EH (cell line): ENCODE data around the gene ABCD3.
"Not testable (repeated sequence)": the region's sequence is repeated elsewhere in the genome, so short reads cannot be mapped to it uniquely, and the experiment has no call there.

ENCODE experiments used
- DNase-seq: peaks from one replicate; pipeline ENCODE4 v3.0.0-alpha.2; 2015; ENCODE audit warnings: low read depth

The ABCD3 gene

GRCh38 chr1:94417978-94418663 lies at the start of gene ABCD3:
ABCD3 (plus strand) TSS chr1:94418389; CDS start chr1:94418479, 90 bp downstream.
- peak; percentile 98 for DNase-seq

GRCh38 chr1:94372771-94373170 lies 45.4 kb upstream of the ABCD3 start:
- not testable (repeated sequence) for DNase-seq

- not testable (repeated sequence) for DNase-seq
Observed at GRCh38 chr1:94373311-94373710, 44.9 kb upstream of the ABCD3 start.

GRCh38 chr1:94375666-94376065 lies 42.5 kb upstream of the ABCD3 start:
- peak; percentile 46 for DNase-seq

GRCh38 chr1:94378493-94378892 lies 39.7 kb upstream of the ABCD3 start:
- DNase-seq: not testable (repeated sequence)

- no peak for DNase-seq
Observed at GRCh38 chr1:94379615-94380014, 38.6 kb upstream of the ABCD3 start.

- DNase-seq: no peak
Observed at GRCh38 chr1:94382201-94382600, 36.0 kb upstream of the ABCD3 start.

GRCh38 chr1:94383966-94384408 lies 34.2 kb upstream of the ABCD3 start:
- peak; percentile 48 for DNase-seq

- no peak for DNase-seq
Observed at GRCh38 chr1:94384485-94385265, 33.5 kb upstream of the ABCD3 start.

GRCh38 chr1:94385308-94385929 lies 32.8 kb upstream of the ABCD3 start:
- no peak for DNase-seq

GRCh38 chr1:94389298-94389697 lies 28.9 kb upstream of the ABCD3 start:
- no peak for DNase-seq

- DNase-seq: no peak
Observed at GRCh38 chr1:94394247-94394646, 23.9 kb upstream of the ABCD3 start.

- DNase-seq: no peak
Observed at GRCh38 chr1:94395231-94395630, 23.0 kb upstream of the ABCD3 start.

GRCh38 chr1:94395748-94396309 lies 22.4 kb upstream of the ABCD3 start:
- DNase-seq: no peak

GRCh38 chr1:94396356-94397010 lies 21.7 kb upstream of the ABCD3 start:
- peak; percentile 20 for DNase-seq

- DNase-seq: peak; percentile 16
Observed at GRCh38 chr1:94398356-94398755, 19.8 kb upstream of the ABCD3 start.

- no peak for DNase-seq
Observed at GRCh38 chr1:94399453-94399852, 18.7 kb upstream of the ABCD3 start.

- DNase-seq: no peak
Observed at GRCh38 chr1:94401206-94401605, 17.0 kb upstream of the ABCD3 start.

GRCh38 chr1:94406446-94406845 lies 11.7 kb upstream of the ABCD3 start:
- no peak for DNase-seq

- DNase-seq: no peak
Observed at GRCh38 chr1:94408104-94408830, 9.9 kb upstream of the ABCD3 start.

- peak; percentile 16 for DNase-seq
Observed at GRCh38 chr1:94411237-94411636, 7.0 kb upstream of the ABCD3 start.
